GM12865 (cell line): Measurements from ENCODE around the gene STH.

ENCODE experiments used
- DNase-seq: peaks from one replicate; pipeline ENCODE4 v3.0.0; 2010; ENCODE audit warnings: low read depth
- H3K4me3 ChIP-seq: 2 replicates; pipeline ENCODE4 v1.5.1; 2011; ENCODE audit warnings: mild to moderate bottlenecking, low read depth, low read length, control low read depth
- TF ChIP-seq, protein P1 (sequence below): IDR thresholded peaks from 2 replicates; pipeline ENCODE4 v1.5.1; 2011; ENCODE audit warnings: low read length, control low read depth, low read depth, inconsistent platforms; ENCODE audit not compliant: insufficient read depth; ENCODE audit errors: missing control alignments

STH gene

DNA sequence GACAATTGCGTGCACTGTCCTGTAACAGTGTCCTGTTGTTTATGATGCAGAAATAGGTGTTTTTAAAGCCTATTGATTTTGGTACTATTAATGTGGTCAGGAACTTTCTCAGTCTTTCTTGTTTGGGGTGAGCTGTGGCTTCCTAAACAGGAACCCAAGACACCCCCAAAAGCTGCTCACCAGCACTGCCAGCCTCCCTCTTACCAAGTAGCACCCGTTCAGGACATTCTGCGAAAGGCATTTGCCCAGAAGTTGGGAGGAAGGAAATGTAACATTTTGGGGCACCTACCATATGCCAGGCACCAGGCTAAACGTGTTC lies 21.6 kb upstream of the STH start:
- no peak for DNase-seq
- H3K4me3 ChIP-seq = no peak overlapping the region
- TF ChIP-seq, protein P1, sequence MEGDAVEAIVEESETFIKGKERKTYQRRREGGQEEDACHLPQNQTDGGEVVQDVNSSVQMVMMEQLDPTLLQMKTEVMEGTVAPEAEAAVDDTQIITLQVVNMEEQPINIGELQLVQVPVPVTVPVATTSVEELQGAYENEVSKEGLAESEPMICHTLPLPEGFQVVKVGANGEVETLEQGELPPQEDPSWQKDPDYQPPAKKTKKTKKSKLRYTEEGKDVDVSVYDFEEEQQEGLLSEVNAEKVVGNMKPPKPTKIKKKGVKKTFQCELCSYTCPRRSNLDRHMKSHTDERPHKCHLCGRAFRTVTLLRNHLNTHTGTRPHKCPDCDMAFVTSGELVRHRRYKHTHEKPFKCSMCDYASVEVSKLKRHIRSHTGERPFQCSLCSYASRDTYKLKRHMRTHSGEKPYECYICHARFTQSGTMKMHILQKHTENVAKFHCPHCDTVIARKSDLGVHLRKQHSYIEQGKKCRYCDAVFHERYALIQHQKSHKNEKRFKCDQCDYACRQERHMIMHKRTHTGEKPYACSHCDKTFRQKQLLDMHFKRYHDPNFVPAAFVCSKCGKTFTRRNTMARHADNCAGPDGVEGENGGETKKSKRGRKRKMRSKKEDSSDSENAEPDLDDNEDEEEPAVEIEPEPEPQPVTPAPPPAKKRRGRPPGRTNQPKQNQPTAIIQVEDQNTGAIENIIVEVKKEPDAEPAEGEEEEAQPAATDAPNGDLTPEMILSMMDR = no peak

DNA sequence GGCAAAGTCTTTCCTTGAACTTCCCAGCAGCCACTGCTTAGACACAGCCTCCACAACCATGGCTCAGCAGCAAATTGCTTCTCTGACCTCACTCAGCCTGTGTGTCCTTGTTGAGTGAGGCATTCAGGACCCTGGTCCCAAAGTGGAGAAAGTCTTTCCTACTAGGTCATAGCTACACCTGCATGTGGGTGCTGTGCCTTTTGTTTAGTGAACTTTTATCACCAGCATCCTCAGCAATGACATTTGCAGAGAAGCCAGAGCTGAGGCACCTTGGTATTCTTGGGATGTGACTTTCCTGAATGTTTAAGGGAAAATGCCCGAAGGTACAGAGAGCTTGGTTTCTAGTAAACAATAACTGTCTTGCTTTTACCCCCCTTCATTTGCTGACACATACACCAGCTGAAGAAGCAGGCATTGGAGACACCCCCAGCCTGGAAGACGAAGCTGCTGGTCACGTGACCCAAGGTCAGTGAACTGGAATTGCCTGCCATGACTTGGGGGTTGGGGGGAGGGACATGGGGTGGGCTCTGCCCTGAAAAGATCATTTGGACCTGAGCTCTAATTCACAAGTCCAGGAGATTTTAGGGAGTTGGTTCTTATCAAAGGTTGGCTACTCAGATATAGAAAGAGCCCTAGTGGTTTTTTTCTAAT lies 20.9 kb upstream of the STH start:
- TF ChIP-seq, protein P1 = no peak
- H3K4me3 ChIP-seq = no peak overlapping the region
- DNase-seq = no peak

DNA sequence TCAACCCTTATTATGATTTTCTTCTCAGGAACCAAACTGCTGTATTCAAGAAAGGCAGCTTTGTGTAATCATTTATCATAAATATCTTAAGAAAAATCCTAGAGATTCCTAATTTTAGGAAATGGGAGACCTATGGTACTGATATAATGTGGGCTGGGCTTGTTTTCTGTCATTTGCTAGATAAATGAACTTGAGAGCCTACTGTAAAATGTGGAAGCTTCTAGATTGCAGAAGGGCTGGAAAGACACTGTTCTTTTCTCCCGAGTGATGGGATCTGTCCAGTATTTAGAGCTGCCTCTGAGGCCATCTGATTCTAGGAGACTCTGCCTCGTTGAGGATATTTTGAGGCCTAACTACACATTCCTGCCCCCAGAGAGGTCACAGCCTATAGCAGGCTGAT lies 19.9 kb upstream of the STH start:
- TF ChIP-seq, protein P1 = no peak
- H3K4me3 ChIP-seq = no peak overlapping the region
- no peak for DNase-seq

DNA sequence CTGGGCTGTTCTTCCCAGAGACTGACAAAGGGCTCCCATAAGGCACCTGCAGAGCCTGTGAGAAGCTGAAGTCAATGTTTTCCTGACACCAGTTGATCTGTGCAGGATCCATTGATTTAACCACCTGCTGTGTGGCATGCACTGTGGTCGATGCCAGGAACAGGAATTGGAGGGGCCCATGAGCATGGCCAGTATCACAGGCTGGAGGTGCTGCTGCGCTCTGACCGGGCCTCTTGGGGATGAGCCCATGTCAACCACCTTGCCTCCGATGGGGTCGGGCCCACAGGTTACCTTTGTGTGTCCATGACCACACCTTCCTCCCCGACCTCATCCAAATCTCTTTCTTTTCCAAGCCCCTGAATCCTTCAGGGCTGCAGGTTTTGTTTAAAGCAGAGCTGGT lies 18.2 kb upstream of the STH start:
- TF ChIP-seq, protein P1 = no peak
- DNase-seq = no peak
- no peak overlapping the region for H3K4me3 ChIP-seq

DNA sequence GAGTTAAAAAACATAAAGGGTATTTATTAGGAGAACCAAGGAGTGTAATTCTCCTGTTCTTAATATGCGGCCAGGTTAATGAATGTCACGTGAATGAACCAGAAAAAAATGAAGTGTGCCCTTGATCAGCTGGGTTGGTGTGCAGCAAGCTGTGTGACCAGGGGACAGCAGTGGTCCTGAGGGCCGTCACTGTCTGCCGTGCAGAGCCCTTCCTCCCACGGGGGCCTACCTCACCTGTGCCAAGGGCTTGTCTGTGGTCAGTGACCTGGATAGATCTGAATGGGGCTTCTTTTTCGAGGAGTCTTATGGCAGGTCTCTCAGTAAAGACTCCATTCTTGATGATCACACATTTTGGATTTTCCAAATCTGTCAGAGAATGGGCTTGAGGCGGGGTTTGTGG lies 17.7 kb upstream of the STH start:
- TF ChIP-seq, protein P1 = no peak
- H3K4me3 ChIP-seq = no peak overlapping the region
- no peak for DNase-seq

DNA sequence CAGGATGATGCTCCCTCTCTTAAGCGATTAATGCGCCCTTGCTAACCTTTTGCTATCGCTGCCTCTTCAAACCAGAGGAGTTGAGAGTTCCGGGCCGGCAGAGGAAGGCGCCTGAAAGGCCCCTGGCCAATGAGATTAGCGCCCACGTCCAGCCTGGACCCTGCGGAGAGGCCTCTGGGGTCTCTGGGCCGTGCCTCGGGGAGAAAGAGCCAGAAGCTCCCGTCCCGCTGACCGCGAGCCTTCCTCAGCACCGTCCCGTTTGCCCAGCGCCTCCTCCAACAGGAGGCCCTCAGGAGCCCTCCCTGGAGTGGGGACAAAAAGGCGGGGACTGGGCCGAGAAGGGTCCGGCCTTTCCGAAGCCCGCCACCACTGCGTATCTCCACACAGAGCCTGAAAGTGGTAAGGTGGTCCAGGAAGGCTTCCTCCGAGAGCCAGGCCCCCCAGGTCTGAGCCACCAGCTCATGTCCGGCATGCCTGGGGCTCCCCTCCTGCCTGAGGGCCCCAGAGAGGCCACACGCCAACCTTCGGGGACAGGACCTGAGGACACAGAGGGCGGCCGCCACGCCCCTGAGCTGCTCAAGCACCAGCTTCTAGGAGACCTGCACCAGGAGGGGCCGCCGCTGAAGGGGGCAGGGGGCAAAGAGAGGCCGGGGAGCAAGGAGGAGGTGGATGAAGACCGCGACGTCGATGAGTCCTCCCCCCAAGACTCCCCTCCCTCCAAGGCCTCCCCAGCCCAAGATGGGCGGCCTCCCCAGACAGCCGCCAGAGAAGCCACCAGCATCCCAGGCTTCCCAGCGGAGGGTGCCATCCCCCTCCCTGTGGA lies 16.0 kb upstream of the STH start:
- no peak overlapping the region for H3K4me3 ChIP-seq
- TF ChIP-seq, protein P1 = no peak
- no peak for DNase-seq

DNA sequence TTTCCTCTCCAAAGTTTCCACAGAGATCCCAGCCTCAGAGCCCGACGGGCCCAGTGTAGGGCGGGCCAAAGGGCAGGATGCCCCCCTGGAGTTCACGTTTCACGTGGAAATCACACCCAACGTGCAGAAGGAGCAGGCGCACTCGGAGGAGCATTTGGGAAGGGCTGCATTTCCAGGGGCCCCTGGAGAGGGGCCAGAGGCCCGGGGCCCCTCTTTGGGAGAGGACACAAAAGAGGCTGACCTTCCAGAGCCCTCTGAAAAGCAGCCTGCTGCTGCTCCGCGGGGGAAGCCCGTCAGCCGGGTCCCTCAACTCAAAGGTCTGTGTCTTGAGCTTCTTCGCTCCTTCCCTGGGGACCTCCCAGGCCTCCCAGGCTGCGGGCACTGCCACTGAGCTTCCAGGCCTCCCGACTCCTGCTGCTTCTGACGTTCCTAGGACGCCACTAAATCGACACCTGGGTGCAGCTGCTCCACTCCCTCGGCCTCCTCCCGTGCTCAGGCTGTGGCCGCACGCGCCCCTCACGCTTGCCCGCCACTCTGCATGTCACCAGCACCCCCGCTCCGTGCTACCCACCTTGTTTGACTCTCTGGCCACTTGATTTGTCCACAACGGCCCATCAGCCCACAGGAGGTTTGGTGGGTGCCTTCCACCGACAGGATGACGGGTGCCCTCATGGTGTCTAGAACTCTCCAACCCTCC lies 15.3 kb upstream of the STH start:
- DNase-seq = no peak
- H3K4me3 ChIP-seq = no peak overlapping the region
- TF ChIP-seq, protein P1 = no peak
